Measurements from ENCODE around the gene TP73.

TP73 gene

DNA sequence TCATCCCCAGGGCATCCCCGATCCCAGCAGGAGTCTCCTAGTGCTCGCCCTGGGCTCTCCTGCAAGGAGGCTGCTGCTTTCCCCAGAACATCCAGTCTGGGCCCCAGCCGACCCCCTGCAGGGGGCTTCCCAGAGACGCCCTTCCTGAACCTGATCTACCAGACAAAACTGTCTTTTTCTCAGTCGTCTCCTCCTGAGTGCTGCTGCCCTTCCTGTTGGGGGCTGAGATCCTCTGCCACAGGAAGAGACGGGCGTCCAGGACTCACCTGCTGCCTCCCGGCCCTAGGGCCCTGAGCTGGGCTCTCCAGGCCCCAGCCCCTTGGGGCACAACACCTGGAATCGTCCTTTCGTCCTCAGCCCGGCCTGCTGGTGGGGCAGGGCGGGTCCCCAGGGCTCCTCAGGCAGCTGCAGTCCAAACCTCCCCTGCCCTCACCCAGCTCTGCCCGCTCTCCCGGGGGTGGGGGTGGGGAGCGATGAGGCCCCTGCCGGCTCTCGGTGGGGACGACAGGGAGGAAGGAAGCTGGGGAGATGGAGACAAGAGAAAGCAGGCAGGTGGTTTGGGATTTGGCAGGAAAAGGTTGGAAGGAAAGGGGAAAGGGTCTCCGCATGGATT lies 36.9 kb downstream of the TP73 start:
- no peak for DNase-seq (ENCODE audit: low spot score)

DNA sequence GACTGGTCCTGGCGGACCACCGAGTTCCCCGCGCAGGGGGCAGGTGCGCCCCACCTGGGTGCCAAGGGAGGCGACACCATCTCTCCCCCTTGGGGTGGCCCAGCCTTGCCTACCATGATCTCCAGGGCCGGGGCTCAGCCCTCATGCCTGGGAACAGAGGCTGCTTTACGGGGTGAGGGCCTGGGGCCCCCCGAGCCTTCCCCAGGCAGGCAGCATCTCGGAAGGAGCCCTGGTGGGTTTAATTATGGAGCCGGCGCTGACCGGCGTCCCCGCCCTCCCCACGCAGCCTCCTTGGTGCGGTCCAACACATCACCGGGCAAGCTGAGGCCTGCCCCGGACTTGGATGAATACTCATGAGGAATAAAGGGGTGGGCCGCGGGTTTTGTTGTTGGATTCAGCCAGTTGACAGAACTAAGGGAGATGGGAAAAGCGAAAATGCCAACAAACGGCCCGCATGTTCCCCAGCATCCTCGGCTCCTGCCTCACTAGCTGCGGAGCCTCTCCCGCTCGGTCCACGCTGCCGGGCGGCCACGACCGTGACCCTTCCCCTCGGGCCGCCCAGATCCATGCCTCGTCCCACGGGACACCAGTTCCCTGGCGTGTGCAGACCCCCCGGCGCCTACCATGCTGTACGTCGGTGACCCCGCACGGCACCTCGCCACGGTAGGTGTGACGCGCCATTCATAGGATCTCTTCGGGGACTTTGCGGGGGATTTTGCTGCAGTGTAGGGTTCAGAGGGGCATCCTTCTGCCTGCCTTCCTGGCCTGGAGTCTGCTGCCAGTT lies 38.2 kb downstream of the TP73 start:
- no peak for DNase-seq (ENCODE audit: low spot score)

DNA sequence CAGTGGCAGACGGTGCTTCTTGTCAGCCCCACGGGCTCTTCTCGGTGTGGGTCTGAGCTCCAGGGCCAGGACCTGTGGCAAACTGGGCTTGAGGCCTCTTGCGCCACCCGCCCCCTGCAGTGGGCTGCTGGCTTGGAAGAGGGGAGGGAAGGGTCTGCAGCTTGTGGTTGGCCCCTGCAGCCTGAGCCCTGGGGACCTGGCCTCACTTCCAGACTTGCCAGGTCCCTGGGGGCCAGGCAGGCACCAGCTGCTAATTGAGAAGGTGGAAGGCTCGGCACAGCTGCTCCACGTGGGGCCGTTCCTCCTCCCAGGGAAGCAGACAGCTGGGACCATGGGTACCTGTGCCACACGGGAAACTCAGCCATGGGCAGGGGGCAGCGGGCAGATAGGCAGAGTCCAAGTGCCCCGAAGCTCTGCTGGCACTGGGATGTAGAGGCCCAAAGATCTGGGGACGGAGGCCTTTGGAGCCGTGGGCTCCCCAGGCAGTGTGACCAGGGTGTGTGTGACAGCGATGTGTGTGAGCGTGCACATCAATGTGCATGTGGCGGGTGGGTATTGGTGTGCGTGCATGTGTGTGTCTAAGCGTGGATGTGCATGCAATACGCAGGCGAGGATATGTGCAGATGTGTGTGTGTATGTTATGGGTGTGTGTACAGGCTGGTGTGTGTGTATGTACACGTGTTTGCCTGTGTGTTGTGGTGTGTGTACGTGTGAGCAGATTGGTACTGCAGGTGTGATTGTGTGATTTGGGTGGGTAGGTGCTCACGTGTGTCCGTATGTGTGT lies 39.3 kb downstream of the TP73 start:
- no peak for DNase-seq (ENCODE audit: low spot score)

DNA sequence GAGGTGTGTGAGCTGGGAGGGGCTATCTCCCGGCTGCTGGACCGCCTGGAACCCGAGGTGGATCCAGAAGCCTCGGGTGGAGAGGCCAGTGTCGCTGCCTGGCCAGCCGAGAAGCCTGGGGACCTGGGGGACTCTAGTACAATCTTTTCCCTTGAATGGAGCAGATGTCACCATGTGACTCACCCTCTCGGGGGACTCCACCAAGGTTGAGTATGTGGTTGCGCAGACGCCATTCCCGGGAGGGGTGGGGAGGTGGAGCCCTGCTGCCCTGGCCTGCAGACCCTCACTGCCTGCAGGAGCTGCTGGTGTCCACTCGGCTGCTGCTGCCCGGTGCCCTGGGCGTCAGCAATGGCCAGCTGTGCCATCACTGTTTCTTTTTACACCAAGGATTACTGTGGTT lies 40.3 kb downstream of the TP73 start:
- no peak for DNase-seq (ENCODE audit: low spot score)

DNA sequence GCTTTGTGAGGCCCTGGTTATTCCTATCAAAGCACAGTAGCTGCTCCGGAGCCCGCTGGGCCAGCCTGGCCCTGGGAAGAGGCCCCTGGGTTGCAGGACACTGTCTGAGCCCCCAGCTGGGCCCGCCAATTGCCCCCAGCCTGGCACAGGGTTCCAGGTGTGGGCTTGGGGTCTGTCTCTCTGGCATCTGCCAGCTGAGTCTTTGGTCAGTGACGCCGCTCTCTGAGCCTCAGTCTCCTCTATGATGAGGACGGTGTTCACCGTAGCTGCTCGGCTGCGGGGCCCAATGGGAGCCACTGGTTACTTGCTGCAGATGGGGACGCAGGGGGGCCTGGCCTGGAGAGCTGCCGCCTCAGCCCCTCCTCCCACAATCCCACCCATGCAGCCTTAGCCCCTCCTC lies 41.0 kb downstream of the TP73 start:
- DNase-seq (ENCODE audit: low spot score) = no peak

DNA sequence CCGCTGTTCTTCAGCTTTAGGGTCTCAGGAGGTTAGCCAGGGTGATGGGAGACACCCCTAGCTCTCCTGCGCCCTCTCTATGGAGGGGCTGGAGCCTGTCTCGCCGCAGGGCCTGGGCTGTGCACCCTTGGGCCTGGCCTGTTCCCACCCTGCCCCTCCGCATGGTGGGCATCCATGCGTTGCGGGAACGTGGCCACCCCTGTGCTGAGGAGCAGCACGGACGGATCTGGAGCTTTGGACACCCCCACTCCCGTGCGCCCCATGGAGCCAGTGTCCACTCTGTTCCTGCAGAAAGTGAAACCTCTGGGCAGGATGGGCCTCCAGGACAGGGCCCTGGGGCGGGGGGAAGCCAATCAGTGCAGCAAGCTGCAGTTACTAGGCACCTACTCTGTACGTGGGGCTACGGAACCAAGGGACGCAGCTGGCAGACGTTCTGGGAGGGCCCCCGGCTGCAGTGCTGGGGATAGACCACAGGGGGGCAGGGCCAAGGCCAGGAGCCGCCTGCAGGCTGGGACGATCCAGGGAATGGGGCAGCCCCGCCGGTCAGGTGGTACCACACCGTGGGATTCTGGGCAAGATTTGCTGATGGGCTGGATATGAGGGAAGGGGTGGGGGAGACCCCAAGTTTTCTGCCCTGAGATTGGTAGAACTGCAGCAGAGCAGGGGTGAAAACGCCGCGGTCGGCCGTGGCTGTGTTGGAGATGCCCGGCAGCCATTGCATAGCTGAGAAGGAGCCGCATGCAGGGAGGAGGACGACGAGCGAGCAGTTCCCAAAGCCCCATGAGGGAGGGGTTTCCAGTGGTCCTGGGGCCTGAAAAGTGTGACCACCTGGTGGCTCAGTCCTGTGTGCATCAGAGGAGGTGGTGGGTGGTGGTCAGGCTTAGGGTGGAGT lies 43.3 kb downstream of the TP73 start:
- peak; percentile 69 for DNase-seq (ENCODE audit: low spot score)

DNA sequence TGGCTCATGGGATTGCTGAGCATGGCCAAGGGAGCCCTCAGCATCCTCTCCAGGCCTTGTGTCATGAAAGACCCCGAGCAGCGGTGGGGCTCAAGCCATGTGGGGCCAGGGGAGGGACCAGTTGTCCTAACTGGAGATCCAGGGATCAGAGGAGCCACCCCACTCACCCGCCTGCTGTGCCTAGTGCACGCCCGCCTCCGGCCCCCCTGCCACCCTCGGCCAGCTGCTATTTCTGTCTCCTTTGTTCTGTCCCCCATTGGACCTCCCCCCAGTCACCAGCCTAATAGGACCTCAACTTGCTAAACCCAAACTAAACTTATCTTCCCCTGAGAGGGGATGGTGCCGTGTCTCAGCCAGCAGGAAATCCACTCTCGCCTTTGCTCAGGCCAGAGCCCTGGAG lies 44.4 kb downstream of the TP73 start:
- DNase-seq (ENCODE audit: low spot score) = no peak

DNA sequence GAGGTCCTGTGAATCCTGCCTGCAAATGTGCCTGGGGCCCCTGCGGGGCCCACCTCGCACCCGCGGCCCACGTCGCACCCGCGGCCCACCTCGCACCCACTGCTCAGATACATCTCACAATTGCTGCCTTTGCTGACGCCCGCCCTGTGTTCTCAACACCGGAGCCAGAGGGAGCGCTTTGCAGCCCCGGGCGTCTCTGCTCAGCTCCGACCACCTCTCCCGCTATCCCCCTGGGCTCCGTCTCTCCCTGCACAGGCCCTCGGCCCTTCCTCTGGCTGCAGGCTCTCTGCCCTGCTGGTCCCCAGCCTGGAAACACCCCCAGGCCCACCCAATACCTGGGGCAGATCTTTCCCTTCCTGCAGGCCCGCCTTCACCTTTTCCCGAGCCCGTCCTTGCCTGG lies 44.8 kb downstream of the TP73 start:
- DNase-seq (ENCODE audit: low spot score) = no peak

DNA sequence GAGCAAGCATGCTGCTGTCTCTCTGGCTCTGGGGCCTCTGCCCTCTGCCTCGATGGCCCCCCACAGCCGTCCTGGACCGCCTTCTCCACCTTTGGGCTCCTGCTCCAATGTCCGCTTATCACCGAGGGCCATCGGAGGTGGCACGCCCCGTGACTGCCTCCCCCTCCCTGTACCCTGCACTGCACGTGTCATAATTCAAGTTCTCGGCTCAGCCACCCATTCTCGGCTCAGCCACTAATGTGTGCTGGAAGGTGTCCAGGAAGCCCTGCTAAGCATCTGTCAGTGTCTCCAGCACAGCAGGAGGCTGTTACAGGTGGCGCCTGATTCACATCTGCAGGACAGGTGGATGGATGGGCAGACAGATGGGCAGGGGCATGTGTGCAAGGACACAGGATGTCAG lies 45.5 kb downstream of the TP73 start:
- DNase-seq (ENCODE audit: low spot score) = no peak

DNA sequence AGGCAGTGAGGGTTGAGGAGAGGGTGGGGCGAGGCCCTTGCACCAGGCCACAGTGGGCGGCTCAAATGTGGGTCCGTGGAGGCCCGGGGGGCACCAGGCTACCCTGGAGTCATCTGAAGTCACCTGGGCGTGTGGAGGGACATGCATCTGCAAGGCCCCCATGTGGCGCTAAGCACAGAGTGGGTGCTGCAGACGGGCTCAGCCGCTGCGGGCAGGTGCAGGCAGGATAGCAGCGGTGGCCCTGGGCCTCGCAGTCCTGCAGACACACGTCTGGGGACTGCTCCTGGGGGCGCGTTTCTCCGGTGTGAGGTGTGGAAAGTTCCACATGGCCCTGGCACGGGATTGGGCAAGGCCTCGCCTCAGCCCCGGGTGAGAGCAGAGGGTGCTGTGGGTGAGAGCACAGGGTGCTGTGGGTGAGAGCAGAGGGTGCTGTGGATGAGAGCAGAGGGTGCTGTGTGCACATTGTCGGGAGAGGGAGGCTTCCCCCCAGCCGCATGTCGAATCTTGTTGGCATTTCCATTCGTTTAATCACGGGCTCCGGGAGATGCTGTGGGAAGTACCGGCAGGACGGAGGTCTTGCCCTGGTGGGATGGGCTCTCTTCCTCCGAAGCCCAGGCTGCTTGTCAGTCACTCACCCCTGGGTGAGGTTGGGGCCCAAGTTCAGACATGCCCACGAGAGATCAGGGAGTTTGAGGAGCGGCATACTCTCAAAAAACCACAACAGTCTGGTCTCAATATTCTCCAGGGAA lies 46.5 kb downstream of the TP73 start:
- no peak for DNase-seq (ENCODE audit: low spot score)

DNA sequence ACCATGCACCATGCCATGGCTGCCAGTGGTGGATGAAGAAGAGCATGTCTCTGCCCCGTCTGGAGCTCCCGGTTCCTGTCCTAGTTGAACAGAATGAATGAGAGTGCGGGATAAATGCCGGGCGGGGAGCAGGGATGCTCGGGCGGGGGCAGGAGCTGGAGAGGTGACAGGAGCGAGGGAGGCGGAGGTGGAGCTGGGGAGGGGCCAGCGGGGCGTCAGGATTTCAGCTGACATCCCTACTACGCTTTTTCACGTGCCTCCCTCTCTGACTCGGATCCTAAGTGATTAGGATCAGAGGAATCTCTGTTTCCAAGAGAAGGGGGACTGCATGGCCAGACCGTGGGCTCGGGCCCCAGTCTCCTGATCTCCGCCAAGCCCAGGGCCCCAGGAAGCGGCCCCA lies 47.3 kb downstream of the TP73 start:
- no peak for DNase-seq (ENCODE audit: low spot score)

DNA sequence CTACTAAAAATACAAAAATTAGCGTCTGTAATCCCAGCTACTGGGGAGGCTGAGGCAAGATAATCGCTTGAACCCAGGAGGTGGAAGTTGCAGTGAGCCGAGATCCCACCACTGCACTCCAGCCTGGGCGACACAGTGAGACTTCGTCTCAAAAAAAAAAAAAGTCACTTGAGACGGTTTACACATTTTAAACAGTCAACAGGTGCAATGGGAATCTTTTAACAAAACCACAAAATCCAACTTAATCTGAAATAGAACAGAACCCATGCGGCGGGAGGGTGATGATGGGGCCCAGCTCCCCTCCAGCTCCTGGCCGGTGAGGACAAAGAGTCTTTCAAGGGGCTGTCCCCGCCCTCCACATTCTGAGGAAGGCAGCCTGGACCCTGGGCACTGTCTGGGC lies 48.3 kb downstream of the TP73 start:
- no peak for DNase-seq (ENCODE audit: low spot score)

DNA sequence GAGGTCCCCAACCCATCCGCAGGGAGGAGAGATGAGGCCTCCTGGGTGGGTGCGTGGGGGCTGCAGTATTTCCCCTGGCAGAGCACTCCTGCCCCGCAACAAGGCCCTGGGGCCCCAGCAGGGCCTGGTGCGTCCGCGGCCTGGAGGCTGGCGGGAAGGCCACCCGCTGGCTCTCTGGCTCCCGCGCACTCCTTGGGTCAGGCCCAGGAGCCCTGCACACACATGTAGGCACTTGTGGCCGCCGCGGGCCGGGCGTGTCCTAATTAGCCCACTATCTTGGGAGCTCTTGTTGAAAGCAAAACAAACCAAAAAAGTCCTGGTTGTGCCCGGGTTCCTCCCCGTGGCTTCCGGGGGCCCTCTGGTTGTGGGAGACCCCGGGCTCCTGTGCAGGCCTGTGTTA lies 50.2 kb downstream of the TP73 start:
- DNase-seq (ENCODE audit: low spot score) = no peak

DNA sequence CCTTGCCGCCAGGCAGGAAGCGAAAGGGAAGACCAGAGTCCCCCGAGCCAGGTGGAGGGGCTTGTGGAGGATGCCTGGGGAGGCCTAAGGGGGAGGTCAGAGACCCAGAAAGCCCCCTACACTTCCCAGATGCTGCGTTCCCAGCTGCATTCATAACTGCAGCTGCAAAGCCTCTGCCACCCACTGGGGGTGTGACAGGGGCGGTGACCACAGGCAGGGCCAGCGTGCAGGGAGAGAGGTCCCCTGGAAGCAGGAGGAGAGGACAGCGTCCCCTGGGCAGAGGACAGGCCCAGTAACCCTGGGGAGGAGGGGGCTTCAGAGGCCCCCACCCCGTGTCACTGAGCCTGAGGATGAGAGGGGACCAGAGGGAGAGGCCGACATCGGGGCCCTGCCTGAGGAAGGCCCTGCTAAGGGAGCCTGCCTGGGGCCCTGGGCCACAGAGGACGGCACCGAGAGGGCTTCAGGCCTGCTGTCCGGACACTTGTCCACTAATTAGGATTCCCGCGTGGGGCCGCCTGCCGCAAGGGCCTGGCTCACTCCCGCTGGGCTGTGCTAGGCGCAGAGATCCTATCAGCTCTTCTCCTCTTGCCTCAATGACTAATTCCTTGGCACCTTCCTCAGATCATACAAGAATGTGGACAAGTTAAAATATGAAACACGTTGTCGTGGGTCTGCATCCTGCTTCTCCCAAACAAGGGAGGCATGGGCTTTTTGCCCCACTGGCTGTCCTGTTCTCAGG lies 50.8 kb downstream of the TP73 start:
- no peak for DNase-seq (ENCODE audit: low spot score)

DNA sequence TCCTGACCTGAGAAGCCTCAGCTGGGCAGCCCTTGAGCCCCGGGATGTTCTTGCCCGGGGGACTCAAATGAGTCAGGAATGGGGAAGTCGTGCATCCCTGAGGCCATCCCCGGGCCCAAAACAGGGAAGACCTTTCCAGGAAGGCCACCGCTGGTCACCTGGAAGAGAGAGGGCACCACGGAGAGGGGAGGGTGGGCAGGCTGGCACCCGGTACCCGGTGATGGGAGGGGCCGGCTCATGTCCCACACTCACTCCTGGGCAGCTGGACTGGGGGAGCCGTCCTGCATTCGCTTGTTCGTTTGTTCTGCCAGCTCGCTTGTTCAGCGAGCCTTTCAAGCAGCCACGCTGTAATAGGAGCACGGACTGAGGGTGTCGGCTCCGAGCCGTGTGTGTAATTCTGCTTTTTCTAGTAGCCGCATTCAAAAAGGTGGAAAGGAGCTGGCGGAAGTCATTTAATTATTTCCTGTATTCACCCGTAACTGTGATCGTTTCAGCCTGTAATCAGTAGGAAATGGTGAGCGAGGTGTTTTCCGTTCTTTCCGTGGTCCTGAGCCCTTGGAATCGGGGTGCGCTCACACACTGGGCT lies 51.6 kb downstream of the TP73 start:
- DNase-seq (ENCODE audit: low spot score) = no peak

DNA sequence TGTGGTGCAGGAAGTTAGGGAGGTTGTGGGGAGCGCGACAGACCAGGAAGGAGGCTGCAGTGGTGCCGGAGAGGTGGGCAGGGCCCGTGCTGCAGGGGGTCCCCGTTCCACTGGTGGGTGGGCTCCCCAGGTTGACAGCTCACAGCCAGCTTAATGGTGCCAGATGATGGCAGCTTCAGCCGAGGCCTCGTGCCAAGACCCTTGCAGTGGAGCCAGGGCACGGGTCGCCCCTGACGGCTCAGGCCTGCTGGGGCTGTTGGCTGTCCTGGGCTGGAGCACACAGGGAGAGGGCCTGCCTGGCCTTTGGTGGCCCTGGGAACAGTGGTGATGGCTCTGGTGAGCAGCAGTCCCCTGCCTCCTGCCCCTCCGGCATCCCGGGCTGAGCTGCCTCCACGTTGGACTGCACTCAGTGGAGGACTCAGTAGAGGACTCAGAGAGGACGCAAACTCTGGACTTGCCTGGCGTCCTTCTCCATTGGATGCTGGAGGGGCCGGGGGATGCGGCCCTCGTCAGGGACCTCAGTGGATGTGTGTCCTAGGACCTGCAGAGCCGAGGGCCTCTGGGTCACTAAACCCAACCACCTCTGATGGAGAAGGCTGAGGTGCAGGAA lies 53.1 kb downstream of the TP73 start:
- DNase-seq (ENCODE audit: low spot score) = no peak

DNA sequence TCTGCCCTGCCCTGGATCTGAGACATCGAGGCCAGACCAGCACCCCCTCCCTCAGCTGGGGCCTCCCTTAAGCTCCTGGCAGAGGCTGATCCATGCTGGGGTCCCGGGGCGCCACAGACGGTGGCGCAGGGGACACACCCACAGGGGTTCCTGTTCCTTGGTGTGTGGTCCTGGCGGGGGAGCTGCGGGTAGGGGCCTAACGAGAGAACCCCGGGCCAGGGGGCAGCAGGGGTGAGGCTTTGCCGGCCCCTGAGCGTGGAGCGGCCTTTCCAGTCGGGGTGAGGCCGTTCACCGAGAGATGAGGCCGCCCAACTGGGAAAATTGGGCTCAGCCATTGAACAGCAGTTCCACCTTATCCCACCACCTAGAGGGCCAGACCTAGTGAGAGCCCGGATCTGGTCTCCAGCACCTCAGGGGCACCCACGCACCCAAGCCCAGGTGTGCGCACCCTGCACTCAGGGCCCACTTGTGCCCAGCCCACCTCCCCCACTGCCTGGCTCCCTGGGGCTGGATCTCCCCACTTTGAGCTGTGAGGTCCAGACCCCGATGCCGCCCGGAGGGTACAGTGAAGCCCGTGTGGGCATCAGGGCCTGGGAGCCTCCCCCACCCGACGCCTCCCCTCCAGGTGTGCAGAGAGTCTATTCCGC lies 54.5 kb downstream of the TP73 start:
- DNase-seq (ENCODE audit: low spot score) = no peak

DNA sequence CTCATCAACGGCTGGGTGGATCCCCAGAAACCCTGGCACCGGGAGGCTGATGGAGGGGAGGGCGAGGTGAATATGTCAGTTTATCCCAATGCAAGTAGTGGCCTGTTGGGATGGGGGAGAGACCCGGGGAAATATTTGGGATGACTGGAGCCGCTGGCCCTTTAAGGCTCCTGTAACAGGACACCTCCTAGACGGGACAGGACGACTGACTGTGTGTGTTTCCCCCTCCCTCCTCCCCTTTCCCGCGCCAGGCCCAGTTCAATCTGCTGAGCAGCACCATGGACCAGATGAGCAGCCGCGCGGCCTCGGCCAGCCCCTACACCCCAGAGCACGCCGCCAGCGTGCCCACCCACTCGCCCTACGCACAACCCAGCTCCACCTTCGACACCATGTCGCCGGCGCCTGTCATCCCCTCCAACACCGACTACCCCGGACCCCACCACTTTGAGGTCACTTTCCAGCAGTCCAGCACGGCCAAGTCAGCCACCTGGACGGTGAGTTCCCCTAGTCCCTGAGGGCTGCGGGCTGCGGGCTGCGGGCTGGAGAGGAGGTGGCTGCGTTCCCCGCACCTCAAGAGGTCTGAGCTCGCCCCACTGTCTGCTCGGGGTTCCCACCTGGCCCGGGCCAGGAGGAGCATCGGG lies 55.1 kb downstream of the TP73 start:
- DNase-seq (ENCODE audit: low spot score) = no peak

DNA sequence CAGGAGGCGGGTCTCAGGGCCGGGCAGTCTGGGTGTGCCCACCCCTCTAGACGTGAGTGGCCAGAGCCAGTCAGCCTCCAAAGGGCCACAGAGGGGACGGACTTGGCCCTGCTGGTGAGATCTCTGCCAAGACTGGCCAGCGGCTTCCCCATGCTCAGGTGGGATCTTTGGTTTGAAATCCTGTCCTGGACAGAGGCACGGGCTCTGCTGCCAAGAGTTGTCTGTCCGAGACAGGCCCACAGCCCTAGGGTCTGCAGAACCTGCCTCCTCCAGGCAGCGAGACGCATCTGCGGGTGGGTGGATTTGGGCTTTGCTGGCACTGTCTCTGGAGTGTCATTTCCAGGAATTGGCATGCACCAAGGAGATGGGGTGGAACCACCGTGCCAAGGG lies 55.6 kb downstream of the TP73 start:
- DNase-seq (ENCODE audit: low spot score) = no peak

All from Ammon's horn (tissue), 1 donor.